GM18858 (cell line): Measurements from ENCODE around the gene LILRA6.
"Not testable (repeated sequence)": the region's sequence is repeated elsewhere in the genome, so short reads cannot be mapped to it uniquely, and the experiment has no call there.

Experiments
- ATAC-seq: cut with Tn5 transposase; IDR thresholded peaks from one replicate; pipeline ENCODE4 v1.9.1; 2021; ENCODE audit not compliant: unreplicated experiment

Gene LILRA6

DNA sequence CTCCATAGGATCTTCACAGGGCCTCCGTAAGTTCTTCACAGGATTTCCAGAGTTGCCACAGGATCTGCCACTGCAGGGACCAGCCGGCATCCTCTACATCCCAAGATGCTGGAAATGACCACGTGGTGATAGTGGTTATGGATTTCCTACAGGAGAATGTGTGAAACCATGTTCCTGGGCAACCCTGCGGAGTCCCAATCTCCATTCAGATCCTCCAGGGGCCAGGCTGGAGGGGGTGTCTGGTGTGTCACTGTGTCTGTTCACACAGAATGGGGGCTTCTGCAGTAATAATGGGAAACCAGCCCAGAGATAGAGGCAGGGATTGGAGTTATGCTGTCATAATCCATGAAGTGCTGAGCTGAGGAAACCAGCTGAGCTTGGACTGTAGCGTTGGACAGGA is 8.6 kb downstream of the LILRA6 start:
- no peak for ATAC-seq

- no peak for ATAC-seq
These were observed 11.3 kb downstream of the LILRA6 start for GRCh38 chr19:54231077-54231931.

GRCh38 chr19:54230031-54230430 is 12.6 kb downstream of the LILRA6 start:
- ATAC-seq: no peak

DNA sequence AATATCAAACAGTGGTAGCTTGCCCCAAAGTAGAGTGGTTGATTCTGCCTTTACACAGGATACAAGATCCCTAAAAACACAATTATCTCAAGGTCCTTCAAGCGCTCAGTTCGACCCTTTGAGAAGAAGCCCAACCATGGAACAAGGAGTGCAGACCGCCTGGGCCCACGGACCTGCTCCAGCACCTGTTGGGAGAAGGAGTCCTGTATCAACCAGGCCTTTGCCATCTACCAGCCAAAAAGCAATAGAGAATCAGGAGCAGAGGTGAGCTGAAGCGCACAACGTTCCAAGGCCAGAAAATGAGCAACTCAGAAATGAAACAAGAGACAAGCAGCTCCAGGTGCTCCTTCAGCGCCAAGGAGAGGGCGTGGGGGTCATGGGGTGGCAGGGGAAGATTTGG is 13.4 kb downstream of the LILRA6 start:
- ATAC-seq: no peak

DNA sequence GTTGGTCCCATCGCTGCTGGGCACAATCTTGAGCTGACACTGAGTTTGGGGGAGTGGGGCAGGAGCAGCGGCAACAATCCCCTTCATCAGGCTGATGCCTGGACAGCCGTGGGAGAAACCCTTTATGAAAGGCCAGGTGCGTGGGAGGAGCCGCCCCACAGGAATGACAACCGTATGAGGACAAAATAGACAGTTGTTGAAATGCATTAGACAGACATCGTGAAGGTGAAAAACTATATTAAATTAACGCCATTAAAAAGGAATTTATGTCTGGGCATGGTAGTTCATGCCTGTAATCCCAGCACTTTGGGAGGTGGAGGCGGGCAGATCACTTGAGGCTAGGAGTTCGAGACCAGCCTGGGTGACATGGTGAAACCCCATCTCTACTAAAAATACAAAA is 18.0 kb downstream of the LILRA6 start:
- ATAC-seq: not testable (repeated sequence)

GRCh38 chr19:54223937-54224281 is 18.7 kb downstream of the LILRA6 start:
- ATAC-seq: not testable (repeated sequence)

DNA sequence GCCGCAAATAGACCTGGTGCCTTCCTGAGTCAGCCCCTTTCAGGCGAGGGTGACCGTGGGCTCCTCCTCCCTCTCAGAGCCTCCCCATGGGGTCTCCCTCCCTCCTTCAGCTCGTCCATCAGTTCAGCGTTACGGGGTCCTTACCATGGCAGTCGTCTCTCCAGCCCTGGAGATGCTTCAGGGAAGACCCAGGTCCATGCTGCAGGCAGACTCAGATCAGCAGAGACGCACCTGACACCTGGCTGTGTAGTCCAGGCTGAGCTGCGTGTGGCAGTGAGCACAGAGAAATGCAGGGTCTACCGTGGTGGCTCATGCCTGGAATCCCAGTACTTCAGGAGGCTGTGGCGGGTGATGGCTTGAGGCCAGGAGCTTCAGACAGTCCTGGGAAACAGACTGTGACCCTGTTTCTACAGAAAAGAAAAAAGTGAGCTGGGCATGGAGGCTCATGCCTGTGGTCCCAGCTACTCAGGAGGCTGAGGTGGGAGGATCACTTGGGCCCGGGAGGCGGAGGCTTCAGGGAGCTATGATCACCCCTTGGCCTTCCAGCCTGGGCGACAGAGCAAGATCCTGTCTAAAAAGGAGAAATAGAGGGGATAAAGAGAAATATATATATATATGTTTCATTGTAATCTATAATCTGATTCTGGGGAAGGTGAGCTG is 19.2 kb downstream of the LILRA6 start:
- ATAC-seq: not testable (repeated sequence)

DNA sequence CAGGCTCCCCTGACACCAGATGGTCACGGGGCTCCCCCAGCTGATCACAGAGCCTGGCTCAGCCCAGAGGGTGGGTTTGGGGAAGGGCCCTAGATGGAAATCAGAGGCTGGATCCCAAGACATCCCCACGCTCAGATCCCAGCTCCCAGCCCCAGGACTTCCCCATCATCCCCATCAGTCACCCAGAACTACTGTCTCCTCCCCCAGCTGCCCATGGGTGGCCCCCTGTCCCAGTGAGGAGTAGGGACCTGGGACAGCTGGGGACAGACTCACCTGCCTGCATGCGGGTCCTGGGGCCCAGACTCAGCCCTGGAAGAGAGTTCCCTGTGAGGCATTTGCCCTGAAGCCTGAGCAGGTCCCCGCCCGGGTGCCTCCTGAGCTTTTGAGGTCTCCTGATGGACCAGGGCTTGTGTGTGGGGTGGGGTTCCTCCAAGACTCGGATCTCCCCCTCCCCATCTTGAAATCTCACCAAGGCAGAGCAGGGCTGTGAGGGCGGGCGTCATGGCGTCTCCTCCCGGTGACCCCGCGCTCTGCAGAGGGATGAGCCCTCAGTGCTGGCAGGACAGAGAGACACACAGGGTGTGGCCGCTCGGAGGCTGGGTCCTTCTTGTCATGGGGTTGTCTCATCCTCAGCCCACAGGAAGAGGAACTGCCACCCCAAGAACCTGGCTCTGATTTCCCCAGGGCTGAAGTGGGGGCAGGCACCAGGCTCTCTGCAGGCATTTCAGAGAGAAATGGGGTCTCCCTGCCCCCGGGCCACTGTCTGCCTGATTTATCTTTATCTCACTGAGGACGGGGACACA is 19.9 kb downstream of the LILRA6 start, which contains the start of gene LILRB3:
Gene LILRB3, minus strand, starts transcription at position 534 of the 803 bp plus-strand sequence. Its CDS starts 31 bp downstream, at position 503.
- not testable (repeated sequence) for ATAC-seq

DNA sequence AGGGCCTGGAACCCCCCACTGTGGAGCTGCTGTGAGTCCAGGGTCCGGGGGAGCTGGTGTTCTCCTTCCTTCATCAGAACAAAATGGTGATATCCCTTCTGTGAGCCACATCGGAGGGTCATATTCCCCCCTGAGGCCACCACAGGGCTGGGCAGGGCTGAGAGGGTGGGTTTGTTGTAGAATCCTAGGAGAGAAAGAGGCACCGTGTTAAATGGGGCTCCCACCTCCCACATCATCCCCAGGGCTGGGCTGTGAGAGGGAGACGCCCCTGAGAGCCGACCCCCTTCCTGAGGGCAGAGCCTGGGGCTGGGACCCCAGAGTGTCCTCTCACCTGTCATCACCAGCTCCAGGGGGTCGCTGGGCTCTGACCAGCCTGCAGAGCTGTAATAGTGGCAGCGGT is 20.6 kb downstream of the LILRA6 start:
- ATAC-seq: not testable (repeated sequence)

- not testable (repeated sequence) for ATAC-seq
These were observed 22.9 kb downstream of the LILRA6 start for GRCh38 chr19:54219702-54220101.

DNA sequence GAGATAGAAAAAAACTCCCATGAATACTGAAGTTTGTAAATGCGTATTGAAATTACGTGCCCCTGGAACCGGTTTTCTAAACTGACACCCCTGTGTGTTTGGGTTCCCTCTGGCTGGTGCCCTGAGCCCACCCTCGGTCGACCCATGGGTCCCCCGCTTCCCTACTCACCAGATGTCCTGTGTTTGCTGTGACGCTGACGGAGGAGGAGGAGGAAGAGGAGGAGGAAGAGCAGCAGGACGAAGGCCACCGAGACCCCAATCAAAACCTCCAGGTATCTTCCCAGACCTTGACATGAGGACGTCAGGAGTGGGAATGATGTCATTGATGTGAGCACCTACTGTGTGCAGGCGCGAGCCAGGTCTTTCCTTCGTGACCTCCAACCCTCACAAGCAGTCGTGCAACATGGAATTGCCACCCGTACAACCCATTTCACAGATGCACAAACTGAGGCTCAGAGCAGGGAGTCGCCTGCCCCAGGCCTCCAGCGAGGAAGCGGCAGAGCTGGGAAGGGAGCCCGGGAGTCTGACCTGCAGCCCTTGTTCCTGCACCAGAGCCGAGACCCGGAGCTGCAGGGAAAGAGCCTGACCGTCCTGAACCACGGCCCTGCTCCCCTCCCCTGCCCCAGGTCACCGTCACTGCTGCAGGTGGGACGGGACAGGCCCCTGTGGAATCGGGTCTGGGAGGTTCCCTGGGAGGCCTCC is 23.5 kb downstream of the LILRA6 start:
- no peak for ATAC-seq

GRCh38 chr19:54218259-54218658 is 24.3 kb downstream of the LILRA6 start:
- ATAC-seq: no peak

- not testable (repeated sequence) for ATAC-seq
These were observed 24.9 kb downstream of the LILRA6 start for GRCh38 chr19:54217517-54218247.

DNA sequence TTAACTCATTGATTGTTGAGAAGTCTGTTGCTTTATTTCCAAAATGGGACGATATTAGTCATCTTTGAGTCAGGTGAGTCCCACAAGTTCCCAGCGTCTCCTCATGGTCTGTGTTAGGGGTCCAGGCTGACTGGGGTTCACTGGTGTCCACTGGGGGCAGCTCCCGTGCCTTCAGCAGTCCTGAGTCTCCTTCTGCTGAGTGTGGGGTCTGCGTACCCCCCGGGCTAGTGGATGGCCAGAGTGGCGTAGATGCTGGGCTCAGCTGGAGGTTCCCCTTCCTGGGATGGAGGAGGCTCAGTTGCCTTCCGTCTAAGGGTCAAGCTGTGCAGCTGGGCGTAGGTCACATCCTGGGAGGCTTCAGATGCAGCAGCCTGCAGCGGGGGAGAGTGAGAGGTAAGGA is 25.7 kb downstream of the LILRA6 start:
- ATAC-seq: no peak

DNA sequence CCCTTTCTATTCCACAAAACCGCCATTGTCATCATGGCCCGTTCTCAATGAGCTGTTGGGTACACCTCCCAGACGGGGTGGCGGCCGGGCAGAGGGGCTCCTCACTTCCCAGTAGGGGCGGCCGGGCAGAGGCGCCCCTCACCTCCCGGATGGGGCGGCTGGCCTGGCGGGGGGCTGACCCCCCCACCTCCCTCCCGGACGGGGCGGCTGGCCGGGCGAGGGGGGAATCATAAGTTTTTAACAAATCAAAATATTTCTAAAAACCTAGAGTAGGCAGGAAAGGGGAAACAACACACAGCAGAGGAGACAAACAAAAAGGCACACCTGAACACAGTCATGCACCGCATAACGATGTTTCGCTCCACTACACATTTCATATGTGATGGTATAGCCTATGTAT is 27.9 kb downstream of the LILRA6 start:
- not testable (repeated sequence) for ATAC-seq

GRCh38 chr19:54214217-54214616 is 28.4 kb downstream of the LILRA6 start:
- not testable (repeated sequence) for ATAC-seq

DNA sequence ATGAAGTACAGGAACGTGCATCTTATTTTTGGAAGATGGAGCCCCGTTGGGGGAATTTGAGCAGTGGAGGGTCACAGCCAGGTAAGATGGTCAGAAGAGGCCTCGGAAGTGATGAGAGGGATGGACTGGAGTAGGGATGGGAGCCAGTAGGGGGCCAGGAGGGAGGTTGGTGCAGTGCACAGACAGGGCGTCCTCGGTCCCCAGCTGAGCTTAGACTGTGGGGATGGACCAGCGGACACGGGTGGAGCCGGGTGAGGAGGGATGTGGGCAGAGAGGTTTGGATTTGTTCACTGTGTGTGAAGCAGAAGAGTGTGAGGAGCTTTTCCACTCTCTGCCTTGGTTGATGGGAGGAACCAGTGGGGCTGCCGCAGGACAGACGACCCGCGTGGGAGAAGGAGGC is 31.4 kb downstream of the LILRA6 start:
- ATAC-seq: no peak

GRCh38 chr19:54209811-54210494 is 32.6 kb downstream of the LILRA6 start:
- no peak for ATAC-seq

GRCh38 chr19:54209058-54209810 is 33.4 kb downstream of the LILRA6 start:
- ATAC-seq: no peak
